TTC549 (cell line): ENCODE results near the gene SKAP2.

Experiments used
- FAIRE-seq: peaks from 2 replicates; lab custom pipeline; 2012; peaks lifted over from hg19 to GRCh38; lab: Jason Lieb, UNC

SKAP2 gene

DNA sequence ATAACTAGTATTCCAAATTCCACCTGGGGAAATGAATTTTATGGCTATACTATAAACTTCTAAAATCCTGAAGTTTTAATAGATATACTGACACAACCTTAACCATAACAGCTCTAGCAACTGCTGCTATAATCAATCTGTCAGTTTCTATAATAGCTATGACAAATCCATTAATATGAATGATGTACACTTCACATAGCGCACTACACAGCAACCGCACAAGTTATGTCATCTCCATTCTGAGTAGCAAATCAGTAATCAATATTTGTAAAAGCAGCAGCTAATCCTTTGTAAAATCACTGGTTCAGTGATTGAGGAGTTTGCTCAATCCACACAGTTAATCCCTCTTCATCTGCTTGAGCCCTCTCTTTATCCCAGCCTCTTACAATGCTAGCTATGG lies 105.3 kb downstream of the SKAP2 start:
- FAIRE-seq = no peak

DNA sequence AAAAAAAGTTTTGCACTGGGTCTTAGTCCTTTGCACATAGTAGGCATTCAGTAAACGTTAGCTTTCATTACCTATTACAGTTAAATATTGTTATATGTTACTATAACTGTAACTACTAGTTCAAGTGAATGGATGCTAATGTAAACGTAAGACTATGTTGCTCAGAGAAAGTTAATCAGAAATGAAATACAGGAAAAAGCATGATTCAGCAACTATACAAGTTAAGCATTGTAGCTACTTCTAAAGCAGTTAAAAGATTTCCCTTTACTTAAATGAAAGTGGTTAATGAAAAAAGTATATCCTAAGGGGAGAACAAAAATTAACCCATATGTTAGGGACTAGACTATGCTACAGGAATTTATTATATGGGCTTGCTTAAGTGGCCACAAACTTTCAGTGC lies 121.2 kb downstream of the SKAP2 start:
- FAIRE-seq = no peak

DNA sequence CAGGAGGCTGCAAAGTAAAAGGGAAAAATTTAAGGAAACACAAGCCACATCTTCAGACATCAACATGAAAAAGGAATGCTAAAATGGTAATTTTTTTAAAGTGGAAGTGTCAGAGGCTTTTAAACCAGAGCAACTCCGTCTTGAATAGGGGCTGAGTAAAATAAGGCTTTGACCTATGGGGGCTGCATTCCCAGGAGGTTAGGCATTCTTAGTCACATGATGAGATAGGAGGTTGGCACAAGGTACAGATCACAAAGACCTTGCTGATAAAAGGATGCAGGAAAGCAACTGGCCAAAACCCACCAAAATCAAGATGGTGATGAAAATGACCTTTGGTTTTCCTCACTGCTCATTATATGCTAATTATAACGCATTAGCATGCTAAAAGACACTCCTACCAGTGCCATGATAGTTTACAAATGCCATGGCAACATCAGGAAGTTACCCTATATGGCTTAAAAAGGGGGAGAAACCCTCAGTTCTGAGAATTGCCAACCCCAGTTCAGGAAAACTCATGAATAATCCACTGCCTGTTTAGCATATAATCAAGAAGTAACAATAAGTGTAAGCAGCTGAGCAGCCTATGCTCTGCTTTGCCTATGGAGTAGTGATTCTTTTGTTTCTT lies 128.3 kb downstream of the SKAP2 start:
- no peak for FAIRE-seq

DNA sequence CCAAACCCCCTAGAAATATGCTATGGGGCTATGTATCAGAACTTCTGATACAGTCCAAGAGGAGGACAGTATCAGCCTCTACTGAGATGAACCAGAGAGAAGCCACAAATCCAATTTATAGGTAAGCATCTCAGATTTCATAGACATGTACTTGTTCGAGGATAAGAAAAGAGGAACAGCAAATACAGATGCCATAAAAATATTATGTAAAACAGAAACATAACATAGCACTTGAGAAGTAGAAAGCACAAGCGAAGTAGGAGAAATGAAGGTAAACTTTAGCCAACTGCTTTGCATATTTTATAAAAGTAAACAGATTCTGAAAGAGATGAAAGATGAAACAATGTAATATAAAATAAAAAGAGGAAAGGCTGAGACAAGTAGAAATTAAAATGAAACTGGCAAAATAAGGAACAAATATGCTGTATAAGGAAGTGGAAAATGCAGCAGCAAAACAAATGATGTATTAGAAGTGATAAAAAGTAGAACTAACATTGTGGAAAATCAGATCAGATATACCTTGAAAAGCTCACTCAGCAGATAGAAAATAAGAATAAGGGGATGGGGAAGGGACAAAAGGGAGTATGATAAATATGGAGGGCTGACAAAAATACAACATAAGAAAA lies 135.1 kb downstream of the SKAP2 start:
- FAIRE-seq = no peak

DNA sequence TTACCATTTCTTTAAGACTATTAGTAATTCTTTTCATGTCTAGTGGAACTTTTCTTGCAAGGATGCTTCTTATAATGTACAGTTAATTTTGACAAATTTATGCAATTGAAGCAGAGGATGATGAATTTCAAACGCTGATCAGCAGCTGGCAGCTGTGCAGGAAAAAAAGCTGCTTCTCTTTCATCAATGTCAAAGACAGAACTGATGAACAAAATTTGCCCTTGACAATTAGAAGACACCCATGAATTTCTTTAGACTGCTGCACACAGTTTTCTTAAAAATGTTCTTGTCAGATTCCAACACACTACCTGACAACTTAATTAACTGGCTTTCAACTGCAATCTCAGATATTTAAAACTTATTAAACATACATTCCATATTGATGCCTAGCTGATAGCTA lies 138.3 kb downstream of the SKAP2 start:
- FAIRE-seq = no peak

DNA sequence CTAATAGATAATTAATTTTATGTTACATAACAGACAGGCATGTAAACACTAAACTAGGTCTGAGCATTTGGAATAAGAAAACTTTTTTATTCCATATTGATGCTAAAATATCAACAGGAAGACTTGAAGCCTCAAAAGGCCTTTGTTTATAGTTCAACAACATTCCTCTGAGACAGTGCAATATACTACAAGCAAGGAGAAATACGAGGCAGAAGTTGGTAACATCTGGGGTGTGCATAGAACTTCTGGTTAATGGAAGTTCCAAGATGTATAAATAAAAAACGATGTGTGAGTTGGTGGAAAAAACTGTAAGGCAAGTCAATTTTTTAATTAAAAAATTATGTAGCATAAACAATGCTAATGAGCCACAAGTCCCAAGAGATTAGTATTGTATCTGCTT lies 139.6 kb downstream of the SKAP2 start:
- no peak for FAIRE-seq

DNA sequence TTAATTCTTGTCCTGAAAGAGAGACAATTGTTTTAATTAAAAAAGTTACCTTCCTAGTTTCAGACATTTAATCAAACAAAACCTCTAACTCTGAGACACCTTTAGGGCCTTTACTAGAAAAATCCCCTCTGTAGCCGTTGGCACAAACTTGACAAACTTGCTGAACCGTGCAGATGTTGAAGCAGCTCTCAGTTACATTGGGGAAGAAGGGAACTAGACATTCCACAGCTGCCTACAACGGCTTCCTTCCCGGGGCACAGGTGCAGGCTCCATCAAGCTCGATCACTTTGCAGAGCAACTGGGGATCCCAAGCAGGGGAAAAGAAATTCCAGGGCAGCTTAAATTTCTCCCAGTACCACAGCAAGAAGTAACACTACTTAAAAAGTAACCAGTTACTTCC lies 141.3 kb downstream of the SKAP2 start:
- no peak for FAIRE-seq

DNA sequence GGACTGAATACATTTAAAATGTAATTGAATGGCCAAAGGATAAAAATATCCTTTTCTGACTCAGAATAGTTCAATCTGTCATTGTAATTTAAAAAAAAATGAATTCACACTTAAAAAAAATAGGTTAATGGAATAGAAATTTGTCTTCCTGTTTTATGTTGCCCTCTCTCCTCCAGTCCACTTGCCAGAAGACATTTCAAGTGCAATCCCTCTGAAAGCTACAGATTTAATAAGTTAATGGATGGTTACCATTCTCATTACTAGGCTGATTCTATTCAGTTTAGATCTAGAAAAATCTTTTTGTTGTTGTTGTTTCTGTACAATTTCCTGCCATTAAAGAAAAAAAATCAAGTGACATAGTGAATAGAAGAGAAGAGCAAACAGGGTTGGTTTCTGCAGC lies 142.9 kb downstream of the SKAP2 start:
- no peak for FAIRE-seq

DNA sequence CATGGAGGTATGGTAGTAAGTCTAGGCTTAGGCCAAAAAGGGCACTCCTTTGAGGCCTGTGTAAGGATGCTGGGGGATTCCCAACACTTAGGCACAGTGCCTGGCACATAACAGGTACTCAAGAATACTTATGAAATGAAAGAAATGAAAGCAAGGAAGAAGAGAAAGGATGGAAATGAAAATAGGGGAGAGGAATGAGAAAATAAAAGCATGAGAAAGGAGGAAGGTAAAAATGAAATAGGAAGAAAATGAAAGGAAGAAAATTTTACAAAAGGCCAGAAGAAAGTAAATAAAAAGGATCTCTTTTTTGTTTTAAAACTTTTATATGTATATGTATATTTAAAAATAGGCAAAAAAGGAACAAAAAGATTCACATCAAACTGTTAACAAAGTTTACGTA lies 146.3 kb downstream of the SKAP2 start:
- no peak for FAIRE-seq

DNA sequence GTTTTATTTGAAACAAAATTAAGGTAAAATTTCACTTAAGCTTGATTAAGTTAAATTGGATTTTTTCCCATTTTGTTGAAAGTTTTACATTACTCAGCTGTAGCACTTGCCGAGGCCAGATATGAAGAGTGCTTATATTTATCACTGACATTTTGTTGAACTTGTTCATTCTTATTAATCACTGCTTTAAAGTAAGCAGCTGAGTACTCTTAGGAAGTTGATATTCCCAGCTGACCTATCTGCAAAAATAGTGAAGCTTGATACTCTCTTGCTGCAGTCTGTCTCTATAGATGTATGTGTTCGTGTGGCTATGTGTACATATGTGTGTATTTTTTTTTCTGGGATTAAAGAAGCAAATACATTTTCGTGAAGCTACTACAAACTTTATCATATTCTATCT lies 150.0 kb downstream of the SKAP2 start:
- no peak for FAIRE-seq

DNA sequence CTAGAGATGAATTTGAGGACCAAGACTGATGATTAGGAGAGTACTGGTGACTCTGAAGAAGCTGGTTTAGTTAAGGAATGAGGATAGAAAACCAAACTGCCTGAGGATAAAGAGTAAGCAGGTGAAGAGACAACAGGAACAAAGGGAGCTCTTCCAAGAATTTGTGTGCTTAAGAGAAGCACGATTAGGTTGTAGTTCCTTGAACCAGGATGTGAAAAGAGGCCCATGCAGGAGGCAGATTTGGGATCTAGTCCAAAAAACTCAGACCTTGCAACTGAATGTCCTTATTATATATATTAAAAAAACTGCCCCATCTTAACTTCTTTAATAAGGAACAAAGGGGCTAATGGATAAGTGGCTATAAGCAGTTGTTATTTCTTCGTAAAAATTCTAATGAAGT lies 150.4 kb downstream of the SKAP2 start:
- FAIRE-seq = no peak

DNA sequence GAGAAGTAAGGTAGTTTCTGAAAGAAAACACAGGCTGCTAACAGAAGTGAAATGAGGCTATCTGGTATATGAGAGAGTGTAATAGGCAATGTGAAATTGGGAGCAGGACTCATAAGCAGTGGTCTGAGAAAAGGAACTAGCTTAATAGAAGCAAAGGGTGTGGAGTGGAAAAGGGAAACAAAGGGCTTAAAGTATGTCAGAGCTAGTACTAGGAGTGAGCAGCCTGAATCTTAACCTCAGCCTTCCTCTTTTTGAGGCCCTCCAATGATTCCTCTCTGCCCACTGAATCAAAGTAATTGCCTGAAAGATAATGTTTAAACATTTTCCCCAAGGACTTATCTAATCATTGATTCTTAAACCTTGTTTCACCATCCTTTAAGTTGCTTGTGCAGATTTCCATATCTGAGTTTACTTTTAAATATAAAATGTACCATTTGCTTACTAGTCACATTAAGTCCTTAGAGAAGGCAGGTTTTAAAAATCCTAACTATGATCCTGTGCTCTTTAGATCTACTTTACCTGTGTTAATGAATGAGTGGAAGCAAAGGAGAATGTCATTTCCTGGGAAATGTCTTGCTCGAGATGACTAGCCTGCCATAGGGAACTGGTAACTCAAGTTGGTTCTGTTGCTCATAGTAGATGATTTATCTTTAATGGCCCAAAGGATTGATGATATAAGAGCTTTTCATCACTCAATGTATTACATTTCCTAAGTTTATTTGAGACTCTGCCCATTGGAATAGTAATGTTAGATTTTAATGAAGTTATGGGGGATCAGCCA lies 155.0 kb downstream of the SKAP2 start:
- no peak for FAIRE-seq

DNA sequence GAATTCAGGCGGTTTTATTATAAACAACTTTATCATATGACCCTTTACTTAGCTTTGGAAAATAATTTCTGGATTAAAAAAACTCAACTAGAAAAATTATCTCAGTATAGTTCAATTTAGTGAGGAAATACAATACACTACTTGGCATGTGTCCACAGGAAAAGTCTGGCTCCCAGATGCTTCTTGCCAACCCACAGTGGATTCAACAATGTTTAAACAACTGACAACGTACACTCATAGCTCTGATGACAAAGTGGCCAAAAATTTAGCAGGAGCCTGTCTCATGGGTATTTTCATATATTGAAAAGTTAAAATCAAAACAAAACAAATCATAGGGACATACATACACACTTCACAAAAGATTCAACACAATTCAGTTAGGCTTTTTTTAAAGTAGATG lies 158.8 kb downstream of the SKAP2 start:
- FAIRE-seq = no peak

DNA sequence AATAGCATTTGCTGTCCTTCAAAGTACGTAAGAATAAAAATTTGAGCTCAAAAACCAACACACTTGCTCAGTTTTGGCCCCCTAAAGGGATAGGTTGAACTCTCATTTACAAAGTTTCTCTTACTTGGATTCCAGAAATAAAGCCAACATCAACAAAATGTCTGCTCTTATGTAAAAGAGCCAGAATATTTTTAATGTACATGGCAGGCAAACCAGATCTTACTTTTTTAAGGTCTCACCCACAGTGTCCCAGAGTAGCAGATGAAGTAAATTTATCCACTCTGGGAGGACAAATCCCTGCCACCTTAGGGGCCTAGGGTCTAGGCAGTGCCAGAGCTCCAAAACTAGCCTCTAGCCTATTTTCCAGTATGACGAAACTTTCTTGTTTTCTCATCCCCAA lies 159.6 kb downstream of the SKAP2 start:
- FAIRE-seq = no peak

DNA sequence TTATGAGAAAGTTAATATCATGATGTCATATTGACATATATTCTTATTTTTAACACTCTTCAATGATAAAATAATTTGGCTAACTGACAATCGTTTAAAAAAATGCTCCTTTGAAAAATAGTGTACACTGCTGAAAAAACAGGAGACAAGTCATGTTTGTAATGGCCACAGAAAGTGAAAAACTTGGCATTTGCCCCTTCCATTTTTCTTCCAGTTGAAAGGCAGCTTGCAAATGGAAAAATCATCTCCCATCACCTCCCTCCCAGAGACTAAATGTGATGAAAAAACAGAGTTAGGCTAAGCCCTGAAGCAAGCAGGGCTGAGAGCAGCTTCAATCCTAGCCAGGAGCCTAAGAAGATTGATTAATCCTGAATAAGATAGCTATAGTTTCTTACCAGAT lies 160.4 kb downstream of the SKAP2 start:
- FAIRE-seq = no peak

DNA sequence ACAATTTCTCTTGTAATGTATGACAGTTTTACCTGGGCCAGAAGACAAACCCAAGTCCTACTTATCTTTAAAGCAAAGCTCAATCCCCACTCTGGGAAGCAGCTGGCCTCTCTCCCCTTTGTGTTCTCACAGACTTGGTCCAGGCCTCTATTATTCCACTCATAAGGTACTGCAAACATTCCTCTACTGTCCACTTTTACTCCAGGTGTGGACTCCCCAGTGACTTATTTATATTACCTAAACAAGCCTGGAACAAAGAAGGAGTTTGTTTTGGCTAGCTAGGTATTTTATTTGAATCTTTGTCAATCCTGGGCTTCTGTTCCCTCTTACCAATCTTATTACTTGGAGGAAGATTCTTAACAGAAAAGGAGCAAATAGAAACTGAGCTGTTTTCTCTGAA lies 163.5 kb downstream of the SKAP2 start:
- FAIRE-seq = no peak

DNA sequence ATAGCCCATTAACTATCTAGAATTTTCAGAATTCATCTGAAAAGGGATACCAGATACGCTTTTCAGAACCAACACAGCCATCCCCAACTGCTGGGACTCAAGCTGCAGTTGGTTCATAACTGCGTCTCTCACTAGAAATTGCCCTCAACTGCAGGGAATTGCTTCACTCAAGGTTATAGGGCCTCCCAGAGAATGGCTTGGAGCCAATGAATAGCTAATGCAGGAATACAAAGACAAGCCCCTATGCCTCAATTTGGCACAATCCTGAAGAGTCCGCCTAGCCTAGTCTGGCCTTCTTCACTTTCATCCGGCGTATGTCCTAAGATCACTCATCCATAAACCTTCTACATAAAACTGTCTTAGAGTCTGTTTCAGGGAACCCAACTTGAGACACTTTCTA lies 164.0 kb downstream of the SKAP2 start:
- no peak for FAIRE-seq

DNA sequence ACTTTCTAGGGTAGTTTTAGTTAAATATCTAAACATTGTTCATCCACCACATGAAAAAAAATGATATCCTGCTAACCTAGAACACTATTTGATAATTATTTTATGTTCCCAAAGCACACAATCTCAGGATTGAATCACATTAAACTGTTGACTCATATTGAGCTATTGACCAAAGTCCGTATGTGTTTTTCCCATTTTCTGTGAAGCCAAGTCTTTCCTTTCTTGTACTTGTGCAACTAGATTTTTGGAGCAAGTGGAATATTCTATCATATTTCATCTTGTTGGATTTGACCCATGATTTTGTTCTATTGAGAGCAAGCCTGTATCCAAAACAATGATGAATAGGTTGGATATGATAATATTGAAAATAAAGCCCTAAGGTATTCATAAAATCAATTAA lies 164.6 kb downstream of the SKAP2 start:
- FAIRE-seq = no peak

DNA sequence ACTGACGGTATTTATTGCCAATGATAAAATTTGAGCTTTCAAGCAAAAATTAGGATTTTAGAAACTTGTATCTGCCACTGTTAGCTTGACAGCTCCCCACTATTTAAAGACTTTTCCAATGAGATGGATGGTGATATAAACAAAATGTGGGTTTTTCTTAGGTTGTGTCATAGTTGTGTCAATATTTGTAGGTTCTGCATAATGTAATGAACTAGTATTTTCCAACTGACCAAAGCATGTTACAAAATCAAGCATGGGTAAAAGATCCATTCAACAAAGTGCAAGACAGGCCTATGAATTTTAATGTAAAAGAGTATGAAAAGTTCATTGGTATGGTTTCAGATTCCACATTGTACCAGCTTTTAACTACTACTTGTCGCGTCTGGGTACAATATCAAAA lies 165.6 kb downstream of the SKAP2 start:
- FAIRE-seq = no peak

DNA sequence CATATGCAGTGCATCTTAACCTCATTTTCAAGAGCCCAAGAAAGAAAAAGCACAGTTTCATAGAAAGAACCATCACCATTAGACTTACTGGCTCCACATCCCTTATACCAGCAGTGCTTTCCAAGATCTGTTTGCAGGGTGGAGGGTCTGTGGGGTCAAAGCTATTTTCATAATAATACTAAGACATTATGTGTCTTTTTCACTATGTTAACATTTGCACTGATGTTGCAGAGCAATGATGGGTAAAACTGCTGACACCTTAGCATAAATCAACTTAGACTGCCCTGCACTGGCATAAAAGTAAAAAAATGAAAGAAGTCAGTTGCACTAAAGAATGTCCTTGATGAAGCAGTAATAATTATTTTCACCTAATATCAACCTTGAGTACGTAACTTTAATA lies 166.2 kb downstream of the SKAP2 start:
- no peak for FAIRE-seq

DNA sequence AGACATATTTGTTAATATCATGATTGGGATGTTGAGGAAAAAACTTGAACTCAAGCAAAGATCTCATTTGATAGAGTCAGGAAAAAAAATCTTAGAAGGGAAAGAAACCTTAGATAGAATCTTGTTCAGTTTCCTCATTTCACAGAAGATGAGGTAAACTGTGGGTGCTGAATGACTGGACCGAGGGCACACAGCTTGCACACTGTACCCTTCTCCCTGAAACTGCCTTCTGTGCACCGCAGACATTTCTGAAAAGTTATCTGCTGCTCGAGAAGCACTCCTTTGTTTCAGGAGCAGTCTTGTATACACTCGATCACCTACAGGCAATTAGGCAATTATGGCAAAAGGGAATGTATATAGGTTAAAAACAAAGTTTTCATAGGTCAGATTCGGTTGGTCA lies 167.4 kb downstream of the SKAP2 start:
- no peak for FAIRE-seq

DNA sequence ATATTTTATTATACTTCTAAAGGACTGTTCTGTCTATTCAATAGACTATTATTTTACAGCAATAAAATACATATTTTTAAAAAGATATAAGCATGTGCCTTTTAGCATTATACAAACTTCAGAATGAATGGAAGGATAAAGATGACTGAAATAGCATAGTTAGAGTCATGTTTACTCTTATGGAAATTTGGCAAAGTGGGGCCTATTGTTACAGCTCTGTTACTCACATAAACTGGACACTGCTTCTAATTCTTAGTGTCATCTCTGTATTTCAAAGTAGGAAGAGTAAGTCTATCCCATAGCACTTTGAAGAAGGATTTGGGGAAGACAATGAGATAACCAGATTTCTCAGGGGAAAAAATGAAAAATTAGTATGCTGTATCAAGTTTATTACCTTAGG lies 168.2 kb downstream of the SKAP2 start:
- no peak for FAIRE-seq

DNA sequence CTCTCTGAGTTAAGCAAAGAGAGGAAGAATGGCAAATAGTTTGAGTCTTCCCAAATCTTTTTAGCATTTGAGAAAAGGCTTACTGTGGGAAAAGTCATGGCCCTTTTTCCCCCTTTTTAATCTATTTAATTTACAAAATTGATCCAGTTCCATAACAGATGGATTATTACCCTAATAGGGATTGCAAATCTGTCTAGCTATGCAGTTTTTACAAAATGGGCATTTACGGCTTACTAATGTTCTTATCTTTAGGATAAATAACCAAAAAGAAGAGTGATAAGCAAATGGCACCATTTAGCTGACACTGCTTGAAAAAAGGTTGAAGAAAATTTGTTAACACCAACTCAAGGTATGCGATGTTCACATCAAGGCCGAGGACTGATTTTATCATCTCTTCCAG lies 169.7 kb downstream of the SKAP2 start:
- FAIRE-seq = no peak

DNA sequence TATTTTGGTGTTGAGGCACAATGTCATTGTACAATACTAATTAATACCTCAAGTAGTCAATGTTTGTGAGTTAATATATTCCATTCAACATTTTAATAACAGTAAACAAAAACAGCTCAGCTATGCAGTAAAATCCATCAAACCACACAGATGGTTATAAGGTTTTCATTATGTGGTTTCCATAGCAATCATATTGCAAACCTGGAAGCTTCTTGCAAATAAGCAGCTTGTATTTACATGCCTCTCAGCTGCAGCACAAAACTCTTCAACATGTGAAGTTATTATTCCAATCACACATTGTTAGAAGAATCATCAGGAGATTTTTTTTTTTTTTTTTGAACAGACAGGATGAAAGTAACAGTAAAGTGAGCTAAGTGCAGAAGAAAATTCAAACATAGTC lies 170.2 kb downstream of the SKAP2 start:
- no peak for FAIRE-seq
